GM21723 (cell line): ENCODE results near the gene HERC2.
"Not testable (repeated sequence)": the region's sequence is repeated elsewhere in the genome, so short reads cannot be mapped to it uniquely, and the experiment has no call there.

Source experiments
- ATAC-seq: cut with Tn5 transposase; IDR thresholded peaks from one replicate; pipeline ENCODE4 v1.9.1; 2021; ENCODE audit warnings: mild to moderate bottlenecking, moderate library complexity; ENCODE audit not compliant: unreplicated experiment

Gene HERC2

DNA sequence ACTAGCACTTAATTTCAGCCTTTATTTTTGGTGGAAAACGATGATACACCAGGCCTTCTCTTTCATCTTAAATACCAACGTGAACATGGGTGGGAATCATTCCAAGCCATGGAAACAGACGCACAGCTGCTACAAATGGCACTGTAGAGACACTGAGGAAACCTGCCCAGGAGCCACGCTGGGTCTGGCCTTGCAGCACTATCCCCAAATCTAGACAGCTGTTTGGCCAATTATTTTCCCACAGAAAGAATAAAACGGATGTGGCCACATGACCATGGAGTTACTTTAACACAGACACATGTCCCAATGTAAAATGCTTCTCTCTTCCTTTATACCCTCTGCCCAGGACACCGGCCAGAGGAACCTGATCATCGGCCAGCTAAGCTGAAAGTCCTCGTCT, 139.2 kb downstream of the HERC2 start:
- ATAC-seq = no peak

DNA sequence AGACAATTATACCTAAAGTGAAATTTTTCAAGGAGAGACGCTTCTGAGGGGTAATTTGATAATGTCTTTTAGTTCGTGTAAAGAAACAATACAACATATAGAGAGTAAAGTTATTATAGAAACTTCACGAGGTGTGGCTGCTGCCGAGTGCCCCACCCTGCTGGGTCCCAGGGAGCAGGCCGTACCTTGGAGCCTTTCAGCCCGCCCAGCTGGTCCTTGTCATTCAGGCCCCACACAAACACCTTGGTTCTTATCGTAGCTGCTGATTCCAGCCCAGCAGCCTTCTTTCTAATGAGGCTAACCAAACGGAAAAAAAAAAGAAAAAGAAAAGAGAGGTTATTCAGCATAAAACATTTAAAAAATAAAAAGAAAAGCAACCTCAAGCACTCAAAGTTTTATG, 139.8 kb downstream of the HERC2 start:
- ATAC-seq = no peak

DNA sequence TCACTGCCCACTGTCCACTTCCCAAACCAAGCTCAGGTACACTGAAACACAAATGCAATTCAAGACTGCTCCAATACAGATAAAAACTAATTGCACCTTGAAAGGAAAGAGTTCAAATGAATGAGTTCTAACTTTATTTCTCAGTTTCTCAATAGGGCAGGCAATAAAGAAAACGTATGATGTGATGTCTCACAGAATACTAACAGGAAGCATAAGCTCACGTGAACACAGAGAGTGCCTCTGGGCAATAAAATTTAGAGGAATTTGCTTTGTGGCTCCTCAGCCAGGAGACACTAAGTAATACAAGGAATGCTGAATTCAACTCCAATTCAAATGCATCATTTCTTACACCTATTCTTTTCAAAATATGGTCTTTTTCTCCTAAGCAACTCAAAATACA, 140.6 kb downstream of the HERC2 start:
- ATAC-seq = no peak

DNA sequence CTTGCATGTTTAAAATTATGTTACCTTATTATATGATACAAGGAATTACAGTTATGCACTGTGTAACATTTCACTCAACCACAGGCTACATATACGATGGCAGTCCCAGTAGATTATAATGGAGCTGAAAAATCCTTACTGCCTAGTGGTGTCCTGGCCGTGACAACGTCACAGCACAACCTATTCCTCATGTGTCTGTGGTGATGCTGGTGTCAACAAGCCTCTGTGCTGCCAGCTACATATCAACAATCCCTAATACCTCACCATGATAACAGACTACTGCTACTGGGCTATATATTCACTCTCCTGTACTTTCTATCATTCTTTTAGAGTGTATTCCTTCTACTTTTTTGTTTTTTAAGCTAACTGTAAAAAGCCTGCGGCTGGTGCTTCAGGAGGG, 142.7 kb downstream of the HERC2 start:
- no peak for ATAC-seq

DNA sequence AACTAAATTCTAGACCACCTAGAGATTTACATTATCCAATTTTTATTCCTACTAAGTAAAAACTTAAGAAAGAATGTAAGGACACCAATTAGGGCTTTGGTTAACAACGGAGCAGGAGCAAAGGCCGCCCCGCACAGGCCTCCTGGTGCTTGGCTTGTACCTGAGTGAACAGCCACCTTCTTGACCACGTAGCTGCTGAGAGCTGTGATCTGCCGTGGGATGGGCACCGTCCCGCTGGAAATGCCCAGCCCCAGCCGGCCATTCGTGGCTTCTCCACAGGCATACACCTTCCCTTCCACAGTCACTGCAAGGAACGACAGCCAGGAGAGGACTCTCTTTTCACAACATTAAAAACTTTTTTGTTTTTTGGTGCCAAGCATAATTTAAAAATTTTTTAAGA, 143.3 kb downstream of the HERC2 start:
- no peak for ATAC-seq

DNA sequence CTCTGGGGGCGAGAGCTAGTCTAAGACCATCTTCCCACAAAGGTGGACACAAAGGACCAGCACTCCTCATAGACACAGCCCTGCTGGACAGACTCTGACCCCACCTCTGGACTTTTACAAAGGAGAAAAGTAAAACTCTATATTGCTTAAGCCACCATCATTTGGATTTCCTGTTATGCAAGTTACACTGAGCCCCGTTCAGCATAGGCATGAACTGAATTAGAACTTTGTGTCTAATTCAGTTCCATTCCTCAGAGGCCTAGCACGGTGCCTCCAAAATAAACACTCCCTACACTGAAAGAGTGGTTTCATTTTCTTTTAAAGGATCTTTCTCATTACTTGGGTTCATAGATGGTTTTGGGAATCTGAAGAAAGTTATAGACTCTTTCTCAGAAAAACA, 143.7 kb downstream of the HERC2 start:
- ATAC-seq = no peak

DNA sequence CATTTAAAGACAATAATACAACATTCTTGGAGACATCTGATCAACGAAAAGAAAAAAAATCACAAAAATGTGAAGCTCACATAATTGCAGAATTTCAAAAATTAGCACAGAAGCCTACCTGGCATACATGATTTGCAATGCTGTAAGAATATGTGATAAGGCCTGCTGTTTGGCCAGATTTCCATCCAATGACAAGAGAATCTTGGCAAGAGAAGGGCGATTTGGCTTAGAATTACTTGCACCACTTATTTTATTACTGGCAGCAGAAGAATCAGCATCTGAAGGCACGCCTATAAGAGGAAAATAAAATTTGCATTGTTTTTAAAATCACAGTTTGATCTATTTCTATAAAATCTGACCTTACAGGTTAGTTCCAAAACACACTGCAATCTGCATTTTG, 152.6 kb downstream of the HERC2 start:
- ATAC-seq = no peak

DNA sequence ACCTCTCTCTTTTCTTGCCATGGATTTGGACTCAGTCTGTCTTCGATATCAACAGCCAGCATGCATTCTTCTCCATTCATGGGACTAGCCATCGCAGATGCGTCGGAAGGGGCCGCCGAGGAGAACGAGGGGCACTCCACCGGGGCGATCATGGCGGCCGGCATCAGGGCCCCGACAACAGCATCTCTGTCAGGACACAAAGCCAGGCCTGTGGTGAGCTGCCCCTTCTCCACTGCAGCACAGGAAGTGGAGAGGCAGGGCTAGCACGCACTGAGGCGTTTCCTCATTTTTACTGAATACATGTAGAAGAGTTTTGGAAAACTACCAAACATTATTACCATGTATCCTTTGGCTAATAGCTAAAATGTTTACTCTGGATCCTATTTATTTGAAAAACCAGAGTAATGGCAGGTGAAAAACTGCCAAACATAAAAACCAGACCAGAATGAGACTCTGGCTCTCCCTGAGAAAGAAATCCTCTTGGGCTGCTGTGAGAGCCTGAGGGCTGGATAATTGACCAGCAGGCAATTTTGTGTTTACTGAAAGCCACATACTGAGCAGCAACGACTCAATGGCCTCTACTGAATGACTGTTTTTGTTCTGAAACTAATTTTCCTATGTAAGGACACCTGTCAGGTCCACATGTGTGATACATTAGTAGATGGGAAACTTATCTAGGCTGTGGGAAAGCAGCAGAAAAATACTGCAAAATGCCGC, 153.4 kb downstream of the HERC2 start:
- ATAC-seq = not testable (repeated sequence)

DNA sequence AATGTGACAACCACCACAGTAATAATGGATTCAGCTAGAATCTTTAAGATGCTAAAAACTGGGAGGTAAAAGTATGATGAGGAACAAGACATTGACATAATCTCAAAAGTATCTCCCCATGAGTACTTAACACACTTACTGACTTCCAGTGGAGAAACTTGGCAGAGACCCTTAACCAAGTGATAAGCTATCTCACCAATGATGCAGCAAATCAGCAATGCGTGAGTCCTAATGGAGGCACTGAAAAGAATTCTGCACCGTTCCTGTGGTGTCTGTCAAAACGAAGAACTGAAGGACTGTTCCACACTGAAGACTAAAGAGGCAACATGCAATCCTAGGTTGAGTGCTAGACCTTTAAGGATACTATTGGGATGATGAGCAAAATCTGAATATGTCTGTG, 154.9 kb downstream of the HERC2 start:
- ATAC-seq = no peak

DNA sequence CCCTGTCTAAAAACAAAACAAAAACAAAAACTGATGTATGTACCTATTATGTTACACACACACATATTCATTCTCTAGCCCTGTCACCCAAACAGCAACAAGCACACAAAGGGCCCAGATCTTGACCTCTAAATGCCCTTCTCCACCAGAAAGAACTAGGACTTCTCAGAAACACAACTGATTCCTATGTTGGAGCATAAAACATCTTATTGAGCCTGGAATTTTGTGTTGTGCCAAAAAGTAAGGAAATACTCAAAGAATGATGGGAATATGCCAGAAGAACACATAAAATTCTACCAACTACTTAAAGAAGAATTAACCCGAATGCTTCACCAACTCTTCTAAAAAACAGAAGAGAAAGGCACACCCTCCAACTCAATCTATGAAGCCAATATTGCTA, 156.2 kb downstream of the HERC2 start:
- no peak for ATAC-seq

DNA sequence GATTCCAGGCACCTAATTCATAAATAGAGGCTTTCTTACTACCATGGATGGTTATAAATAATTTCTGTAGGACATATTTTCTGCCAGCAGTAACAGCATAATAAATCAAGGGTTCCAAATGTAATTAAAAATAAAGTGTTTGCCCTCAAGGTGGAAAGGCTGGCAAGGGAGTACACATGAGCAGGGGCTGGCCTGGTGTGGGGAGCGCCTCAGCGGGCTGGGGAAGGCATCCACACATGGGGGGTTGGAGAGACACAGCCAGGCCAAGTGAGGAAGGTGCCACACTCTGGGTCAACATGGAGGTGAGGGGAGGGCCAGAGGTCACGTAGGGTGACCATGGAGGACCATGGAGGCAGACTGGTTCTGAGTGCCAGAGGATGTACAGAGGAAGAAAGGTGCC, 157.1 kb downstream of the HERC2 start:
- ATAC-seq = no peak

DNA sequence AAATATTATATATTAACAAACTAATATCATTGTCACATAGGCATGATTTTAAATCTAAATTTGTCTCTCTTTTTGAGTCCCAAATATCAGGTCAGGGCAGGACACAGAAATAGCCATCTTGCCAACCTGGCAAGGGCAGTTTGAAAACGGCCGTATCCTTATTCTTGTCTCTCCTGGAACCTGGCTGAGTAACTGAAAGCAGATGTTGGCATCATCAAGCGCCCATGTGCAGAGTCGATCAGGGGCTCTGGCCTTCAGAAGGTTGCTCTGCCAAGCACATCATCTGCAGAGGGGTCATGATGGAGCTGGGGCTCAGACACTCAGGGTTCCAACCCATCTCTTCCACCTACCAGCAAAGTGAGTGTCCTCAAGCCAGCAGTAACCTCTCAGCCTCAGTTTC, 167.7 kb downstream of the HERC2 start:
- no peak for ATAC-seq

DNA sequence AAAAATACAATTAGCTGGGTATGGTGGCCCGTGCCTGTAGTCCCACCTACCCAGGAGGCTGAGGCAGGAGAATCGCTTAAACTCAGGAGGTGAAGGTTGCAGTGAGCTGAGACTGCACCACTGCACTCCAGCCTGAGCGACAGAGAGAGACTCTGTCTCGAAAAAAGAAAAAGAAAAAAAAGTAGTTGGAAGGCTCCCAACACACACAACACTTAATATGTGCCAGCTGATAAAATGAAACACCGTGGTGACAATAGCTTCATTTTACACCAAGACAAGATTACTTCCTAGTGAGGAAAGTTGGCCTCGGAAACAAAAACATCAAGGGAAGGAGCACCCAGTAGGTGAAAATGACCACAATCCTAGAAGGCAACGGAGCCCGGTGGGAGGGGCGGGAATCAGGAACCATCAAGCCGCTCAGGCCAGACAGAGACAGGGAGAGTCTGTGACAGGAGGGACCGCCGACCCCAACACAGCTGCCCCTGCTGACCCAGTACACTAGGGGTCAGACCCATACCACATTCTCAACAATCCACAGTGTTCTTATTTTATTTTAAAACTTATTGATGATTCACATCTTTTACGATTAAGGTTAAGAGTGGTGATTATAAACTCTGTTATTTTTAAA, 168.4 kb downstream of the HERC2 start:
- no peak for ATAC-seq

DNA sequence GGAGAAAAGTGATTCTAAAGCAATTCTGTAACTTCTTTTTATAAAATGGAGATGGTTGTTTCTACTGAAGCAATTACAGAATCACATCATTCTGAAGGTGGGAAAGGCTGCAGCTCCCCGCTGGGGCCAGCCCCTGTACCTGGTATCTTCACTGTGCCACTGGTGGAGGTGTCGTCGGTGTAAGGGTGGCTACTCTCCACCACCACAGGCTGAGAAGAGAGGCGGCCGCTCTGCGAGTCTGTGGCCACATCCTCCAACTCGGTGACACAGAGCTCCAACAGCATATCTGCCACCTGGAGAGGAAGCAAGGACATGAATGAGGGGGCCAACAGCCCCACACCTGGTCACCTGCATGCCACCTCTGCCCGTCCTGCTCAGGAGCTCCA, 169.4 kb downstream of the HERC2 start:
- not testable (repeated sequence) for ATAC-seq

DNA sequence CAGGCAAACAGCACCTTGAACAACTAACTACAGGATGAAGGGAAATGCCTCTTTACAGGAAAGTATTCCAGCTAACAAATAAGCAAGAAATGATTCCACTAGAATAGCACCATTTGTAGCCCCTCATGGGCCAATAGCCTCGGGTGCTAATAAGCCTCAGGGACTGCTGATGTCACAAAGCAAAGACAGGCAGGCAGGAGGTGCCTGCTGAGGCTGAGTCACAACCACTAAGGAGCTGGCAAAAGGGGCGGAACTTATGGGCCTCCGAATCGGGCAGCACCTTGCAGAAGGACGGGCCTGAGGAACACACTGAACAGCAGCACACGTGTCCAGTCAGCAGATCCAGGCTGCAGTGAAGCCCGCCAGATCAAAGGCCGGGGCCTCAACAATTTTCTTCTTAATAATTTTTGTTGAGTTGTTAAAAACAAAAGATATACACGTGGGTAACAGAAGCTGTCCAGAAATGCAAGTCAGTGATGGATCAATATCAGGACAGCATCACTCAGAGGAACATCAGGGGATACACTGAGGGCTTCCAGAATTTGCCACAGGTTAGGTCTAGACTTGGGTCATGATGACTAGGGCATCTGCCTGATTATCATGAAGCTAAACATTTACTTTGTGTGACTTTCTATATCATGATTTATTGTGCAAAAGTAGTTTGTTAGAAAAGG, 170.0 kb downstream of the HERC2 start:
- ATAC-seq = not testable (repeated sequence)

DNA sequence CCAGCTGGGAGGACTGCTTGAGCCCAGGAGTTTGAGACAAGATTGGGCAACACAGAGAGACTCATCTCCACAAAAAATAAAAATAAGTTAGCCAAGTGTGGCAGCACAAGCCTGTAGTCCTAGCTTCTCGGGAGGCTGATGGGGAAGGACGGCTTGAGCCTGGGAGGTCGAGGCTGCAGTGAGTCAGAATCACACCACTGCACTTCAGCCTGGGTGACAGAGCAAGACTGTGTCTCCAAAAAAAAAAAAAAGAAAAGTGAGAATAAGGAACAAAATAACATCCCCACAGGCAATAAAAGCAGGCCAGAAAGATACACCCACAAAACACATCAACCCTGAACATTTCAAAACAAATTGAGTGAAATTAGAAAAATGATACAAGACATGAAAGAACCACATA, 174.2 kb downstream of the HERC2 start:
- no peak for ATAC-seq

DNA sequence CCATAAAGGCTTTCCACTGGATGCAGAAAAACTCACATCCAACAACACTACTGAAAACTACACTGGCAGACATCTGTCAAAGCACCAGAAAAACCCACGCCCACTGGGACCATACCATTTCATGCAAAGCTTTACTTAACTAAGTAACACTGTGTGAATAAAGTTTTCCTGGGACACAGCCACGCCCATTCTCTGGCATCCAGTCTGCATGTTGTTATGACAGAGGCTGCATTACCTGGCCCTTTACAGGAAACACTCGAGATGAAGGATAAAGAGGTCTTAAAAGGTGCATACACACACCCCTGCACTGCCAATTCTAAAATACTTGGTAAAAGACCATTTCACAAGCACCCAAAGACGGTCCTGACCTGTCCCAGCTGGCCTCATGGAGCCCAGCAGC, 176.6 kb downstream of the HERC2 start:
- ATAC-seq = not testable (repeated sequence)

DNA sequence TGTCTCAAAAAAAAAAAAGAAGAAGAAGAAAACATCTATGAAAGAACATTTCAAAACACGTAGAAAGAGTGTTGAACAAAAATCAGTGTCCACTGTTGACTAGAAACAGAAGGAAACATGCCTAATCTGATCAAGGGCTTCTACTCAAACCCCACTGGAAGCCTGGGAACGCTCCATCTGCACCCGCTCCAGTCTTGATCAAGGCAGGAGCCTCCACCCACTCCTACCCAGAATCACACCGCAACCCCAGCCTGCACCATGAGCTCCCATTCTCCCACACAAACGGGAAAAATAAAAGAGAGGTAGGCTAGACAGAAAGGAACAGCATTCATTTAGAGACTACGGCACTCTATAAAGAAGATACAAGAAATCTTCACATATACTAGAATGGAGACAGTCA, 181.9 kb downstream of the HERC2 start:
- ATAC-seq = no peak

DNA sequence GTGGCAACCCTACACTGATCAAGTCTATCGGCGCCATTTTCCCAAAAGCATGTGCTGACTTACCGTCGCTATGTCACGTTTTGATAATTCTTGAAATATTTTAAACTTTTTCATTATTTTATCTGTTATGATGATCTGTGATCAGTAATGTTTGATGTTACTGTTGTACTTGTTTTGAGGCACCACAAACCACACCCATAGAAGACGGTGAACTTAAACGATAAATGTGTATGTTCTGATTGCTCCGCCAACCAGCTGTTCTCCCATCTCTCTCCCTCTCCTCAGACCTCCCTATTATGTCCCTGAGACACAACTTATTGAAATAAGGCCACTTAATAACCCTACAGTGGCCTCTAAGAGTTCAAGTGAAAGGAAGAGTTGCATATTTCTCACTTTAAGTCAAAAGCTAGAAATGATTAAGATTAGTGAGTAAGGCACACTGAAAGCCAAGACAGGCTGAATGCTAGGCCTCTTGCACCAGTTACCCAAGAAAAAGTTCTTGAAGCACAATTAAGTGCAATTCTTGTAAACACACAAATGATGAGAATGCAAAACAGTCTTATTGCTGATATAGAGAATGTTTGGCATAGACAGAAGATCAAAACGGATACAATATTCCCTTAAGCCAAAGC, 184.5 kb downstream of the HERC2 start:
- ATAC-seq = not testable (repeated sequence)

DNA sequence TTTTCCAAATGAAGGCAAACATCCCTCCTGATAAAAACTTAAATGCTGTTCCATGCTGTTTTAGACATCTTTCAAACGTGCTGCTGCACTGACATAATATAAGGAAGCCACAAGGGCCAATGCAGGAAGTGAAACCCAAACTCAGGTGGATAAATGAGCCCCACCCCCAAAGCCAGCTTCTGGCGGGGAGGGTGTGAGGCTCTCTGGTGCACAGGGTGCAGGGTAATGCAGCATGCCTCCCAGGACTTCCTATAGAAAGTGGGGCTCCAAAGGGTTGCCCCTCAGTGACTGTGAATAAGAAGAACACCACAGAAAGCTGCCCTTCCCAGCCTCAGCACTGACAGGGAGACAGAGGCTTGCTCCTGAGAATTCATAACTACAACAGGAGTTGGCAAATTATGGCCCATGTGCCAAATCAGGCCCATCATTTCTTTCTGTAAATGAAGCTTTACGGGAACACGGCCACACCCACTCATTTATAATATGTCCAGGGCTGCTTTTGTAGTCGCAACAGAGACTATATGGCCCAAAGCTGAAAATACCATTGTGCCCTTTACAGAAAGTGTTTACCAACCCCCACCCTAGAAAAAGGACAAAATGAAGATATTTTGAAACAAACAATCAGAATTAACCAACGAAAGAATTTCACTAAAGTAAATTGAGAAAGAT, 185.6 kb downstream of the HERC2 start:
- ATAC-seq = peak; percentile 99

DNA sequence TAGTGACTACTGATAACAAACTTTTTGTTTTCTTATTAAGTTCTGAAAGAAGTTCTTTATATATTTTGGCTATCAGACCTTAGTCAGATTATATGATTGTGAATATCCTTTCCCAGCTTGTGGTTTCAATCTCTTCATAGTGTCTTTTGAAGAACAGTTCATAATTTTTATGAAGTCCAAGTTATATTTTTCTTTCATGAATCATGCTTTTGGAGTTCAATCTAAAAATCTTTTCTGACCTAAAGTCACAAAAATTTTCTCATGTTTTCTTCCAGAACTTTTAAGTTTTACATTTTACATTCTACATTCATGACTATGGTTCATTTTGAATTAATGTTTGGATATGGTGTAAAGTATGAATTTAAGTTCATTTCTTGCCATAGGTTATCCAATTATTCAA, 188.7 kb downstream of the HERC2 start:
- no peak for ATAC-seq
